GM12878 (cell line): ENCODE results near the gene STT3B. TPM values are rescaled to one million over a fixed set of nuclear protein-coding genes. Genes with fewer than 3 reads are reported as not detected.

ENCODE experiments used
- ATAC-seq: fragments of 200-7000 bp; cut with Tn5 transposase; 3 replicates; pipeline ENCODE4 v1.9.1; 2020; ENCODE audit warnings: mild to moderate bottlenecking, moderate library complexity
- BruUV-seq: library from RNA; stranded (reverse); fragments of 400-500 nt; replicated peaks from 2 replicates; lab custom pipeline; 2021; lab: Mats Ljungman, UMichigan
- CTCF ChIA-PET: fragments of 300-600 bp; sonication (Branson Sonifier 250); formaldehyde crosslinking; extraction: SDS; loops from one replicate; lab custom pipeline; 2021; ENCODE audit warnings: inconsistent platforms; lab: Yijun Ruan, JAX
- POLR2A ChIA-PET: fragments of 350-600 bp; formaldehyde crosslinking; extraction: SDS; loops from one replicate; lab custom pipeline; 2021; ENCODE audit warnings: inconsistent platforms; lab: Charles Lee
- RAD21 ChIA-PET: fragments of 300-600 bp; sonication (Branson Sonifier 250); formaldehyde crosslinking; loops from one replicate; lab custom pipeline; 2023; ENCODE audit warnings: antibody characterized with exemption; ENCODE audit not compliant: unreplicated experiment; lab: Charles Lee
- SMC1A ChIA-PET: fragments of 300-600 bp; sonication (Branson Sonifier 250); formaldehyde crosslinking; loops from one replicate; lab custom pipeline; 2023; ENCODE audit not compliant: unreplicated experiment, uncharacterized antibody; lab: Charles Lee
- DNase-seq: peaks from one replicate; pipeline ENCODE4 v3.0.0-alpha.2; 2011; ENCODE audit warnings: low read depth, low spot score
- FAIRE-seq: peaks from 3 replicates; lab custom pipeline; 2011; peaks lifted over from hg19 to GRCh38; lab: Jason Lieb, UNC
- H2AFZ ChIP-seq: 2 replicates; pipeline ENCODE4 v1.6.0; 2011; ENCODE audit warnings: low read depth, low read length, control low read depth; ENCODE audit not compliant: control insufficient read depth
- H3K27ac ChIP-seq: 2 replicates; pipeline ENCODE4 v1.5.1; 2011; ENCODE audit warnings: control low read depth; ENCODE audit not compliant: control insufficient read depth, insufficient read depth
- H3K27me3 ChIP-seq, 2 experiments: replicated peaks in 1 of 2; 2 replicates each; pipeline versions ENCODE4 v1.6.0 to v1.6.1; 2011; ENCODE audit warnings: low read length in 1 of 2; ENCODE audit not compliant: control insufficient read depth in 2 of 2, insufficient read depth in 2 of 2
- H3K36me3 ChIP-seq, 2 experiments: 2 replicates each; pipeline ENCODE4 v1.5.1; 2011; ENCODE audit warnings: low read length in 1 of 2; ENCODE audit not compliant: control insufficient read depth in 2 of 2, insufficient read depth in 2 of 2
- H3K4me1 ChIP-seq: 2 replicates; pipeline ENCODE4 v1.6.1; 2011; ENCODE audit warnings: mild to moderate bottlenecking, low read length, moderate library complexity, mixed read lengths; ENCODE audit not compliant: control insufficient read depth, insufficient read depth
- H3K4me2 ChIP-seq: 2 replicates; pipeline ENCODE4 v1.6.0; 2011; ENCODE audit warnings: control low read depth; ENCODE audit not compliant: control insufficient read depth, insufficient read depth
- H3K4me3 ChIP-seq: fragments of 200-600 bp; sonication (generic); 2 replicates; pipeline ENCODE4 v1.5.1; 2016
- H3K79me2 ChIP-seq: 2 replicates; pipeline ENCODE4 v1.6.0; 2011; ENCODE audit warnings: low read length; ENCODE audit not compliant: control insufficient read depth, insufficient read depth
- H3K9ac ChIP-seq: 2 replicates; pipeline ENCODE4 v1.8.0; 2011; ENCODE audit warnings: low read length, control low read depth, mixed read lengths; ENCODE audit not compliant: control insufficient read depth, insufficient read depth
- H3K9me3 ChIP-seq: replicated peaks from 3 replicates; pipeline ENCODE4 v1.5.1; 2011; ENCODE audit warnings: mild to moderate bottlenecking, low read length; ENCODE audit not compliant: control insufficient read depth, insufficient read depth
- H4K20me1 ChIP-seq: 2 replicates; pipeline ENCODE4 v1.6.0; 2011; ENCODE audit not compliant: control insufficient read depth, insufficient read depth
- BCL11A ChIP-seq: IDR thresholded peaks from 2 replicates; pipeline ENCODE4 v1.6.1; 2011; ENCODE audit warnings: low read depth, low read length
- BMI1 ChIP-seq: fragments of 450-650 bp; IDR thresholded peaks from 2 replicates; pipeline ENCODE4 v1.6.1; 2016; ENCODE audit warnings: mild to moderate bottlenecking, moderate library complexity, borderline replicate concordance
- HCFC1 ChIP-seq: fragments of 150-350 bp; IDR thresholded peaks from 2 replicates; pipeline ENCODE4 v1.6.1; 2014; ENCODE audit warnings: low read length
- IKZF2 ChIP-seq, 2 experiments: fragments of 450-650 bp; IDR thresholded peaks; 2 replicates each; pipeline ENCODE4 v1.6.1; 2017; ENCODE audit warnings: mild to moderate bottlenecking in 2 of 2, moderate library complexity in 2 of 2
- KDM1A ChIP-seq: fragments of 200-600 bp; sonication (generic); IDR thresholded peaks from 2 replicates; pipeline ENCODE4 v1.6.1; 2016; ENCODE audit warnings: borderline replicate concordance
- MTA2 ChIP-seq: fragments of 450-650 bp; IDR thresholded peaks from 2 replicates; pipeline ENCODE4 v1.6.1; 2016; ENCODE audit warnings: low read depth, mild to moderate bottlenecking, moderate library complexity
- NFIC ChIP-seq: IDR thresholded peaks from 2 replicates; pipeline ENCODE4 v1.6.1; 2012; ENCODE audit warnings: low read depth, mild to moderate bottlenecking, inconsistent platforms, low read length, moderate library complexity
- NFYA ChIP-seq: IDR thresholded peaks from 2 replicates; pipeline ENCODE4 v1.6.1; 2011; ENCODE audit warnings: low read depth, mild to moderate bottlenecking, low read length, improper control_type of control experiment, borderline replicate concordance
- NRF1 ChIP-seq: conservative IDR thresholded peaks from 2 replicates; pipeline ENCODE4 v1.6.1; 2011; ENCODE audit warnings: mild to moderate bottlenecking, low read depth, low read length, improper control_type of control experiment
- RCOR1 ChIP-seq: conservative IDR thresholded peaks from 2 replicates; pipeline ENCODE4 v1.6.1; 2012; ENCODE audit warnings: low read depth, low read length, improper control_type of control experiment
- ZBTB40 ChIP-seq: fragments of 450-650 bp; IDR thresholded peaks from 2 replicates; pipeline ENCODE4 v1.6.1; 2016; ENCODE audit warnings: mild to moderate bottlenecking, moderate library complexity, borderline replicate concordance
- WGBS: methylation state at CpG from one replicate; pipeline ENCODE4 v1.1.6; 2016; ENCODE audit warnings: low lambda C conversion rate; ENCODE audit not compliant: insufficient replicate concordance, insufficient coverage; ENCODE audit errors: missing lambda C conversion rate; 5-methylcytosine and 5-hydroxymethylcytosine counted together
- in situ Hi-C: fragments of 300-500 bp; cut with MboI; formaldehyde crosslinking; loops from 9 replicates; pipeline ENCODE4 v1.14.3; 2018; ENCODE audit warnings: mixed read lengths
- intact Hi-C: fragments of 100-400 bp; cut with micrococcal nuclease; formaldehyde crosslinking; loops from one replicate; pipeline ENCODE4 v1.14.2; 2022; ENCODE audit not compliant: unreplicated experiment
- polyA plus RNA-seq, 11 experiments: library from polyadenylated mRNA; depleted of rRNA in 4 of 11; unstranded in 6 of 11; stranded (reverse) in 5 of 11; fragments of >200 nt; fragmentation: Nextera tagmentation in 4 of 11; fragmentation: Illumina TruSeq in 1 of 11; extraction: Ambion mirVana in 4 of 11; extraction: Trizol in 1 of 11; gene quantifications; 1 replicate in 1 of 11; 2 replicates in 10 of 11; pipeline versions ENCODE4 v1.2.1 to v1.2.3, GENCODE V29; 2011 to 2016; ENCODE audit warnings: inconsistent platforms in 2 of 11, missing spikeins in 2 of 11, low read depth in 1 of 11
- total RNA-seq, 4 experiments: library from RNA; depleted of rRNA in 3 of 4; stranded (reverse); fragments of >200 nt in 3 of 4; fragmentation: Illumina TruSeq in 1 of 4; extraction: Trizol in 1 of 4; gene quantifications; 2 replicates each; pipeline versions ENCODE4 v1.2.1 to v1.2.3, GENCODE V29; 2013 to 2021
- TF ChIP-seq, protein P1 (sequence below): IDR thresholded peaks from 2 replicates; pipeline ENCODE4 v1.6.1; 2012; ENCODE audit warnings: improper control_type of control experiment, low read depth, low read length; ENCODE audit not compliant: insufficient replicate concordance
- TF ChIP-seq, protein P2 (sequence below): IDR thresholded peaks from 2 replicates; pipeline ENCODE4 v1.6.1; 2012; ENCODE audit warnings: low read depth, low read length, improper control_type of control experiment

Gene STT3B
- total and polyA plus RNA-seq, 10 of the 15 experiments (the other 5 are each of a cell fraction or from before 2014, with no cell fraction given) = 19.9 to 208 (median 79.6) TPM

- peak; percentile 80 for ATAC-seq
- in situ Hi-C loops = no loop called here
- TF ChIP-seq RCOR1 (0 out of 2 replicates have a peak, but pooled peaks have one; percentile 45), NFIC (peak; percentile 89), MTA2 (peak; percentile 97), KDM1A (no peak), NFYA (no peak), BMI1 (peak; percentile 84), IKZF2 (IDR thresholded peaks at IDR 0.05) (peak; percentile 94 to 95), ZBTB40 (0 out of 2 replicates have a peak, but pooled peaks have one; percentile 8), HCFC1 (no peak), BCL11A (peak; percentile 54; the same call in 1 of the 2 replicates), NRF1 (no peak)
- TF ChIP-seq, protein P1, sequence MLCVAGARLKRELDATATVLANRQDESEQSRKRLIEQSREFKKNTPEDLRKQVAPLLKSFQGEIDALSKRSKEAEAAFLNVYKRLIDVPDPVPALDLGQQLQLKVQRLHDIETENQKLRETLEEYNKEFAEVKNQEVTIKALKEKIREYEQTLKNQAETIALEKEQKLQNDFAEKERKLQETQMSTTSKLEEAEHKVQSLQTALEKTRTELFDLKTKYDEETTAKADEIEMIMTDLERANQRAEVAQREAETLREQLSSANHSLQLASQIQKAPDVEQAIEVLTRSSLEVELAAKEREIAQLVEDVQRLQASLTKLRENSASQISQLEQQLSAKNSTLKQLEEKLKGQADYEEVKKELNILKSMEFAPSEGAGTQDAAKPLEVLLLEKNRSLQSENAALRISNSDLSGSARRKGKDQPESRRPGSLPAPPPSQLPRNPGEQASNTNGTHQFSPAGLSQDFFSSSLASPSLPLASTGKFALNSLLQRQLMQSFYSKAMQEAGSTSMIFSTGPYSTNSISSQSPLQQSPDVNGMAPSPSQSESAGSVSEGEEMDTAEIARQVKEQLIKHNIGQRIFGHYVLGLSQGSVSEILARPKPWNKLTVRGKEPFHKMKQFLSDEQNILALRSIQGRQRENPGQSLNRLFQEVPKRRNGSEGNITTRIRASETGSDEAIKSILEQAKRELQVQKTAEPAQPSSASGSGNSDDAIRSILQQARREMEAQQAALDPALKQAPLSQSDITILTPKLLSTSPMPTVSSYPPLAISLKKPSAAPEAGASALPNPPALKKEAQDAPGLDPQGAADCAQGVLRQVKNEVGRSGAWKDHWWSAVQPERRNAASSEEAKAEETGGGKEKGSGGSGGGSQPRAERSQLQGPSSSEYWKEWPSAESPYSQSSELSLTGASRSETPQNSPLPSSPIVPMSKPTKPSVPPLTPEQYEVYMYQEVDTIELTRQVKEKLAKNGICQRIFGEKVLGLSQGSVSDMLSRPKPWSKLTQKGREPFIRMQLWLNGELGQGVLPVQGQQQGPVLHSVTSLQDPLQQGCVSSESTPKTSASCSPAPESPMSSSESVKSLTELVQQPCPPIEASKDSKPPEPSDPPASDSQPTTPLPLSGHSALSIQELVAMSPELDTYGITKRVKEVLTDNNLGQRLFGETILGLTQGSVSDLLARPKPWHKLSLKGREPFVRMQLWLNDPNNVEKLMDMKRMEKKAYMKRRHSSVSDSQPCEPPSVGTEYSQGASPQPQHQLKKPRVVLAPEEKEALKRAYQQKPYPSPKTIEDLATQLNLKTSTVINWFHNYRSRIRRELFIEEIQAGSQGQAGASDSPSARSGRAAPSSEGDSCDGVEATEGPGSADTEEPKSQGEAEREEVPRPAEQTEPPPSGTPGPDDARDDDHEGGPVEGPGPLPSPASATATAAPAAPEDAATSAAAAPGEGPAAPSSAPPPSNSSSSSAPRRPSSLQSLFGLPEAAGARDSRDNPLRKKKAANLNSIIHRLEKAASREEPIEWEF = peak; percentile 13
- TF ChIP-seq, protein P2, sequence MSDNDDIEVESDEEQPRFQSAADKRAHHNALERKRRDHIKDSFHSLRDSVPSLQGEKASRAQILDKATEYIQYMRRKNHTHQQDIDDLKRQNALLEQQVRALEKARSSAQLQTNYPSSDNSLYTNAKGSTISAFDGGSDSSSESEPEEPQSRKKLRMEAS = no peak
Measured at GRCh38 chr3:31622636-31623288, 90.0 kb downstream of the STT3B start.

More at GRCh38 chr3:31622636-31623288, 90.0 kb downstream of the STT3B start:
- Histone ChIP-seq H3K9ac (no peak overlapping the region), H2AFZ (no peak overlapping the region), H3K4me3 (no peak overlapping the region), H3K9me3 (no peaks in the 10 kb centered on the region; the same call in 2 of the 3 replicates), H3K36me3 (peaks cover 3 to 26% of the 10 kb centered on the region in 2 experiments; a peak in 2 of 4 replicates), H3K79me2 (peaks cover 2% of the 10 kb centered on the region; the same call in 1 of the 2 replicates), H4K20me1 (no peaks in the 10 kb centered on the region), H3K4me2 (peak overlapping the region; percentile 12; the same call in 1 of the 2 replicates), H3K27me3 (no peaks in the 10 kb centered on the region), H3K4me1 (peaks cover 25% of the 10 kb centered on the region), H3K27ac (peak overlapping the region; percentile 0; the same call in 1 of the 2 replicates)
- RAD21 ChIA-PET = interaction anchor here (0.6 kb wide), 1 partner anchor 22 kb away, joined by 3 read pairs; no protein-coding TSS in a partner anchor
- peak; percentile 41 for DNase-seq
- POLR2A ChIA-PET = interaction anchor here (1.1 kb wide), 1 partner anchor 160 kb away, joined by 3 read pairs; no protein-coding TSS in a partner anchor
- SMC1A ChIA-PET = interaction anchor here (0.9 to 1.5 kb wide), 3 partner anchors 17 to 377 kb away, joined by 3 to 5 read pairs (median 4); no protein-coding TSS in a partner anchor
- intact Hi-C loops = loop anchor here (5.0 kb wide), 2 partner anchors 145 to 400 kb away; no protein-coding TSS in a partner anchor
- WGBS = 23% methylated on average over 4 of the region's 4 CpGs
- CTCF ChIA-PET = interaction anchor here (3.0 kb wide), 1 partner anchor 72 kb away, joined by 7 read pairs; no protein-coding TSS in a partner anchor
- peak; percentile 57 for FAIRE-seq
- no TSS peak for BruUV-seq
